Left ventricle myocardium superior (tissue), 1 donor: ENCODE data around the gene JUND. TPM values are rescaled to one million over a fixed set of nuclear protein-coding genes. Genes with fewer than 3 reads are reported as not detected.

ENCODE experiments used
- ATAC-seq: fragments of 200-7000 bp; cut with Tn5 transposase; one replicate; pipeline ENCODE4 v1.9.1; 2020; ENCODE audit warnings: mild to moderate bottlenecking, moderate library complexity
- DNase-seq: peaks from one replicate; pipeline ENCODE4 v3.0.0-alpha.2; 2020
- intact Hi-C: fragments of 100-400 bp; cut with micrococcal nuclease; formaldehyde crosslinking; loops from one replicate; pipeline ENCODE4 v1.11.0; 2022
- total RNA-seq: library from RNA; stranded (reverse); fragmentation: NEBNext Ultra II Directional; extraction: Animal tissue kit (Norgen Biotek cat#: 25700); gene quantifications from one replicate; pipeline ENCODE4 v1.2.1, GENCODE V29; 2021
- donor health status: DM: no; HTN: yes; CAD: no; lungs with severe emphysema.

Gene JUND
- total RNA-seq, 1 donor from 2014 or later, result 89.2 TPM

- ATAC-seq, result peak; percentile 76
- intact Hi-C loops, result no loop called here
- peak; percentile 92 for DNase-seq
Observed at GRCh38 chr19:18292810-18293641, 11.6 kb upstream of the JUND start.

DNA sequence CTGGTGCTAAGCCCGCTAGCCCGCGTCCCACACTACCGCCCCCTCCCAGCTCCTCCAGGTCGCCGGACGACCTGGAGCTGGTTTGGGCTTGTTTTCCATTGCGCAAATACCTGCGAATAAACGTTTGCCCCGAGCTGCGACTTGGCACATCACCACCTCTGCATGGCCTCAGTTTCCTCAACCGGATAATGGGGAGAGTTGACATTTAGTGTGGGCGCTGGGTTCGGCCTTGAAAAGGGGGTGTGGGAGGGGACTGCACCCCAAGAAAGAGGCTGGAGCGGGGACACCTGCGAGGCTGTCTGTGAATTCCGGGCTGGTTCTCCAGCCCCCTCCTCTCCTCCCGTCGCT lies 11.0 kb upstream of the JUND start:
- intact Hi-C loops, result no loop called here
- DNase-seq, result no peak

GRCh38 chr19:18291590-18292461 lies 10.4 kb upstream of the JUND start:
- ATAC-seq (peak; percentile 84), DNase-seq (peak; percentile 90)
- intact Hi-C loops, result no loop called here

More for the DNA sequence above, 11.0 kb upstream of the JUND start:
- no peak for ATAC-seq

GRCh38 chr19:18291019-18291524 lies 9.7 kb upstream of the JUND start:
- peak; percentile 57 for DNase-seq
- no peak for ATAC-seq
- intact Hi-C loops, result no loop called here

- ATAC-seq (no peak), DNase-seq (no peak)
- intact Hi-C loops, result no loop called here
Observed at GRCh38 chr19:18290302-18291018, 9.0 kb upstream of the JUND start.

DNA sequence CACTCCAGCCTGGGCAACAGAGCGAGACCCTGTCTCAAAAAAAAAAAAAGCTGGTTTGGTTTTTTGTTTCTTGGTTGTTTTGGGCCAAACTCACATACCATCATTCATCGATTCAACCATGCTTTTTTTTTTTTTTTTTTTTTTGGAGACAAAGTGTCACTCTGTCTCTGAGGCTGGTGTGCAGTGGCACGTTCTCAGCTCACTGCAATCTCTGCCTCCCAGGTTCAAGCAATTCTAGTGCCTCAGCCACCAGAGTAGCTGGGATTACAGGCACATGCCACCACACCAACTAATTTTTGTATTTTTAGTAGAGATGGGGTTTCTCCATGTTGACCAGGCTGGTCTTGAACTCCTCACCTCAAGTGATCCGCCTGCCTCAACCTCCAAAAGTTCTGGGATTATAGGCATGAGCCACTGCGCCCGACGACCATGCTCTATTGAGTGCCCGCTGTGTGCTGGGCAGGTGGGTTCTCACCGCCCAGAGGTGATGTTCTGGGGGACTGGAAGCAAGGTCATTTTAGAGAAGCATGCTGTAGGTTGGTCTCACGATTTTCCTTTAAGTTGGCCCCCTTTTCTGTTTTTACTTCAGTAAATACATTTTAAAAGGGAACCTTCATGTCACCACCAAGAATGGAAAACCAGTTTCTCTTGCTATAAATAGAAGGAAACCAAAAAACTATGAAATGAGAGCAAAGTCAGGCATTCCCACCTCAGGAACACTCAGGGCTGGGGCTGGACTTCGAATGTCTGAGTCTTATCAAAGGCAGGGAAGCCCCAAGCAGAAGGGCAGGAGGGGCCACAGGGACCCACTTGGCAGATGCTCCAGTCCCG lies 8.3 kb upstream of the JUND start:
- ATAC-seq (no peak), DNase-seq (no peak)
- intact Hi-C loops, result no loop called here

DNA sequence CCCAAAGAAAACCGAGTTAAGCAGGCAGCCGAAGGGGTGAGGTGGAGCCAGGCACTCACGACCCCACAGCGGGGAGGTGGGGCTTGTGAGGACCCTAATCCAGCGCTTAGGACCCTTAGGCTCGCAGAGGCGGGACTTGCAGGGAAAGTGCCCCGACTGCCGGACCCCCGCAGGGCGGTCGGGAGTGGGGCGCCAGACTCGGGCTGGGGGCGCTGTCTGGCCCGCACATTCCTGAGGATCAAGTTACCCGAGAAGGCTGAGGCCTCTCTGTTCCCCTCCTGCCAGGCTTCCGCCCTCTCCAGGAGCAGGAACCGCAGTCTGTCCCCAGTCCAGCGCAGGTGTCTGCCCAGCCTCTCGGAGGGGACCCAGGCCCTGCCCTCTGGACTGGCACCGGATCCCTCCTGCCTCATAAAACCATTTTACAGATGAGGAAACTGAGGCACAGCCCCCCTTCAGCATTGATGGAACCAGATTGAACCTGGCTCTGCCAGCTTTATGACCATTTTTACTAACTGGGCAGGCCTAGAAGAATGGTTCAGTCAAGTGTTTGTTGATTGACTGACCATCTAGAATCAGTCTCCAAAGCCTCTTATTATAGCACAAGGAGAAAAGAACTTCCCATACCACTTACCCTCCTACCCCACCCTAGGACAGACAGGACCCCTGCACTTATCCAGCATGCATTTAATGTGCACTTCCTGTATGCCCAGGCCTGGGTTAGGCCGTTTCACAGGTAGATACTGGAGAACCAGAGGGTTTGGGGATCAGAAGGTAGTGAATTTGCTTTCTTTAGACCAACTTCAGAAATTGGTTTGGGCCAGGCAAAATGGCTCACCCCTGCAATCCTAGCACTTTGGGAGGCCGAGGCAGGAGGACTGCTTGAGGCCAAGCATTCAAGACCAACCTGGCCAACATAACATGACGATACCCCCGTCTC lies 6.7 kb upstream of the JUND start:
- intact Hi-C loops, result no loop called here
- ATAC-seq (no peak), DNase-seq (no peak)

GRCh38 chr19:18286973-18287635 lies 5.7 kb upstream of the JUND start:
- no peak for DNase-seq
- no peak for ATAC-seq
- intact Hi-C loops, result no loop called here

GRCh38 chr19:18284712-18285360 lies 3.4 kb upstream of the JUND start:
- DNase-seq (no peak), ATAC-seq (no peak)
- intact Hi-C loops, result no loop called here

- ATAC-seq (no peak), DNase-seq (no peak)
- intact Hi-C loops, result no loop called here
Observed at GRCh38 chr19:18283338-18283737, 1.9 kb upstream of the JUND start.

DNA sequence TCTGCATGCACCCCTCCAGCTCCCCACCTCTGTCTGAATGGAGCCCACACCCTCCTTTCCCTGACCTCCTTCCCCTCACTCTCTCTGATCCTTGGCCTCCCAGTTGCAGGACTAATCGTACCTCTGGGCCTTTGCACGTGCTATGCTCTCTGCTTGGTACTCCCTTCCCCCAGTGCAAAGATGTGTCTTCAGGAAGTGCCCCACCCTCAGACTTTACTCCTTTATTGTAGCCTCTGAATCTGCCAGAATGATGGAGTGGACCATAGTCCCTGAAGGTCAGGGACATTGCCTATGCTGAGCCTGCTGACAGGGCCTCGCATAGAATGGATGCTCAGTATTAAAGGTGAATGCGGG lies 1.3 kb upstream of the JUND start:
- ATAC-seq (no peak), DNase-seq (no peak)
- intact Hi-C loops, result no loop called here

DNA sequence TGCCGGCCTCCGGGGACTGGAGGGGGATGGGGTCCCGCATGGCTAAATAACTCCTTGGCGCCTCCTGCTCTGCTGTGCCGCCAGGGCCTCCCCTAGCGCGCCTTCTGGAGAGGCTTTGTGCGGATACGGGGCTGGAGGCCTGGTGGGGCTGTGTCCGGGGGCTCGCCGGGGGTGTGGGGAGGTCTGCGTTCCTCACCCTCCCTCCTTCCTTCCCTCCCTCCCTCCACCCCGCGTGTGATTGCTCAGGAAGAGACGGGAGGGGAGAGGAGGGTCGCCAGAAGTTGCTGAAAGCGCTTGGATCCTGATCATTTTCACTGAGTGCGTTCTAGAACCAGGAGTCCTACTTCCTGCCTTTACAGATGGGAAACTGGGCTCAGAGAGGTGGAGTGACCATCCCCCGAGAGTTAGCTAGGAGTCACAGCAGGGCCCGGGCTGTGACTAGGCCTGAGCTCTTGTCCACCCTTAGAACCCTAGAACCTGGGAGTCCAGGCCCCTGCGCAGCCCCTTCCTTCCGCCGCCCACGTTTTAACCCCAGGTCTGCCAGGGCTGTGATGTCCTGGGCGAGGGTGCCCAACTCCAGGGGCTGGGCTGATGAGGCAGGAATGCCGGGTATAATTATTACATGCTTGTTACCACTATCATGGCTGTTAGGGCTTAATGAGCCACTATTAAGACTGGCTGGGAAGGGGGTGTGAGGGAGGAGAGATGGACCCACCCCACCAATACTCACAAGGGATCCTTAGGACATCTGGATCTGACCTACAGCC lies 782 bp upstream of the JUND start:
- ATAC-seq (peak; percentile 7), DNase-seq (peak; percentile 65)
- intact Hi-C loops, result no loop called here

GRCh38 chr19:18280247-18281081 lies 958 bp downstream of the JUND start:
- ATAC-seq (peak; percentile 49), DNase-seq (peak; percentile 90)
- intact Hi-C loops, result no loop called here

DNA sequence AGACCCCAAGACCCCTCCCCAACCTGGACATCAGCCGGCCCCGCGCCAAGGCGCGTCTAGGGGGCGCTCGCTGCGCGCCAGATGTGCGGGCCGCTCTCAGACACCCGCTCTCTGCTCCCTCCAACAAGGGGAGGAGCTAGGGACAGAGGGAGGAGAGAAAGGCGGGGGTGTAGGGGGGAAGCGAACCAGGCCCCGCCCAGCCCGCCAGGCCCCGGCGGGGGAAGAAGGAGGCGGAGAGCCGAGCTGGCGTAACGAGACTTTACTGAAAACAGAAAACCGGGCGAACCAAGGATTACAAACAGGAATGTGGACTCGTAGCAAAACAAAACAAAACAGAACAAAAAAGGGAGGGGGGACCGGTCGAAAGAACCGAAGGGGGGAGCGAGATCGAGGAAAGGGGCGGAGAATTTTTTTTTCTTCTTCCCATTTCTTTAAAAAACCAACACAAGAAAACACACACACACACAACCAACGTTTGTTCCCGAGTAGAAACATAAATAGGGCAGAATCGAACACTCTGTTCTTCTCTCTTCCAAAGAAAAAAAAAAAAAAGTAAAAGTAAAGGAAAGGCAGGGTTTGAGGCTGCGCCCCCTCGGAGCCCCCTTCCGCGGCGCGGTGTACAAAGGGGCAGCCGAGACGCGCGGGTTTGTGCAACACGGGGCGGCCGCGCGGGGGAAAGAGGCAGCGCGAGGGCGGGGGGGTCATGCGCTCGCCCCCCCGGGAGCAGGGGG lies 1.7 kb downstream of the JUND start:
- intact Hi-C loops, result loop anchor here (2.0 kb wide), 1 partner anchor 49 kb away; no protein-coding TSS in a partner anchor
- ATAC-seq, result peak; percentile 75
- peak; percentile 94 for DNase-seq

- intact Hi-C loops, result loop anchor here (2.0 kb wide), 1 partner anchor 50 kb away; no protein-coding TSS in a partner anchor
- DNase-seq, result no peak
- no peak for ATAC-seq
Observed at GRCh38 chr19:18279266-18279515, 2.2 kb downstream of the JUND start.
